ENCODE data around the gene FHL3. TPM values are rescaled to one million over a fixed set of nuclear protein-coding genes. Genes with fewer than 3 reads are reported as not detected.

The FHL3 gene
- total and polyA plus RNA-seq, 4 donors, result 1.7 to 4.2 (median 2.8) TPM

GRCh38 chr1:38052750-38053415 is 47.6 kb upstream of the FHL3 start (continued):
- TF ChIP-seq CTCF (IDR thresholded peaks at IDR 0.05; ENCODE audit: low read depth, low read length, missing input control), result no peak
- TF ChIP-seq RXRA (IDR thresholded peaks at IDR 0.05), result no peak
- no peak for TF ChIP-seq TAF1 (conservative IDR thresholded peaks at IDR 0.05)

GRCh38 chr1:38051079-38051543 is 45.8 kb upstream of the FHL3 start:
- H3K36me3 ChIP-seq (ENCODE audit: control insufficient read depth in 4 of 4, insufficient read depth in 3 of 4, low read depth in 1 of 4, low read length in 3 of 4), result no peaks in the 10 kb centered on the region
- no peak for DNase-seq (ENCODE audit: low spot score)
- peaks cover 4 to 17% (median 7%) of the 10 kb centered on the region in 4 donors for H3K4me1 ChIP-seq (ENCODE audit: control insufficient read depth in 4 of 4, insufficient read depth in 4 of 4, low read length in 3 of 4)
- WGBS, result 87% methylated on average over 9 of the region's 9 CpGs
- no peaks in the 10 kb centered on the region for H3K9me3 ChIP-seq (ENCODE audit: control insufficient read depth in 4 of 4, low read length in 3 of 4)
- H3K4me3 ChIP-seq (ENCODE audit: low read depth in 1 of 3, low read length in 3 of 3), result no peak overlapping the region
- H3K9ac ChIP-seq (ENCODE audit: low read depth in 1 of 2, low read length in 2 of 2), result no peak overlapping the region
- no peak overlapping the region for H3K27ac ChIP-seq (ENCODE audit: low read depth in 1 of 2, low read length in 2 of 2)
- TF ChIP-seq ZBTB33 (IDR thresholded peaks at IDR 0.05) (no peak), CTCF (IDR thresholded peaks at IDR 0.05; ENCODE audit: low read depth, low read length, missing input control) (no peak), FOXA1 (IDR thresholded peaks at IDR 0.05) (no peak), MAX (IDR thresholded peaks at IDR 0.05) (no peak)
- no peaks in the 10 kb centered on the region for H3K27me3 ChIP-seq (ENCODE audit: control insufficient read depth in 4 of 4, insufficient read depth in 4 of 4, low read length in 3 of 4)

GRCh38 chr1:38050397-38051078 is 45.2 kb upstream of the FHL3 start:
- Histone ChIP-seq H3K4me1 (ENCODE audit: control insufficient read depth in 4 of 4, insufficient read depth in 4 of 4, low read length in 3 of 4) (peaks cover 6 to 23% (median 8%) of the 10 kb centered on the region in 4 donors), H3K27me3 (ENCODE audit: control insufficient read depth in 4 of 4, insufficient read depth in 4 of 4, low read length in 3 of 4) (peaks cover 0 to 3% (median under 1%) of the 10 kb centered on the region in 4 donors), H3K9me3 (ENCODE audit: control insufficient read depth in 4 of 4, low read length in 3 of 4) (no peaks in the 10 kb centered on the region), H3K9ac (ENCODE audit: low read depth in 1 of 2, low read length in 2 of 2) (no peak overlapping the region), H3K4me3 (ENCODE audit: low read depth in 1 of 3, low read length in 3 of 3) (no peak overlapping the region), H3K27ac (ENCODE audit: low read depth in 1 of 2, low read length in 2 of 2) (no peak overlapping the region), H3K36me3 (ENCODE audit: control insufficient read depth in 4 of 4, insufficient read depth in 3 of 4, low read depth in 1 of 4, low read length in 3 of 4) (no peaks in the 10 kb centered on the region)
- no peak for DNase-seq (ENCODE audit: low spot score)
- 69% methylated on average over 13 of the region's 13 CpGs for WGBS
- TF ChIP-seq REST (IDR thresholded peaks at IDR 0.05) (no peak), CTCF (IDR thresholded peaks at IDR 0.05; ENCODE audit: low read depth, low read length, missing input control) (no peak), RXRA (IDR thresholded peaks at IDR 0.05) (no peak), RAD21 (IDR thresholded peaks at IDR 0.05) (no peak), GABPA (IDR thresholded peaks at IDR 0.05 in 1 of 2, conservative IDR thresholded peaks at IDR 0.05 in 1 of 2) (no peak), FOXA1 (IDR thresholded peaks at IDR 0.05) (no peak), YY1 (IDR thresholded peaks at IDR 0.05) (no peak), HNF4G (IDR thresholded peaks at IDR 0.05) (no peak), MAX (IDR thresholded peaks at IDR 0.05) (no peak), NR2F2 (IDR thresholded peaks at IDR 0.05) (no peak), JUND (IDR thresholded peaks at IDR 0.05) (no peak), EGR1 (IDR thresholded peaks at IDR 0.05; ENCODE audit: low read depth in 2 of 2) (no peak)
